OCI-LY1 (cell line): ENCODE data around the gene PAM.

Experiments
- CTCF ChIP-seq: fragments of 200-600 bp; sonication (generic), shearing (Covaris generic); IDR thresholded peaks from 2 replicates; pipeline ENCODE4 v1.5.1; 2017; ENCODE audit warnings: mild to moderate bottlenecking, antibody characterized with exemption, low read length, moderate library complexity, mixed read lengths
- EZH2 ChIP-seq: fragments of 200-600 bp; sonication (generic), shearing (Covaris generic); IDR thresholded peaks from 2 replicates; pipeline ENCODE4 v1.8.0; 2017; ENCODE audit warnings: borderline replicate concordance, mixed run types, mild to moderate bottlenecking, antibody characterized with exemption, low read length, moderate library complexity, mixed read lengths

- TF ChIP-seq CTCF, result no peak
- no peak for TF ChIP-seq EZH2
Measured at GRCh38 chr5:102722931-102723330, 32.2 kb upstream of the PAM start.
